Activated T-cell treated with anti-CD3 and anti-CD28 coated beads, Interleukin-2, amount 50 U/mL, for 4 hours (primary cell): Measurements from ENCODE around the gene AGFG1. TPM values are rescaled to one million over a fixed set of nuclear protein-coding genes. Genes with fewer than 3 reads are reported as not detected.

Source experiments
- ATAC-seq, 2 donors: fragments of 200-7000 bp; cut with Tn5 transposase; one replicate each; pipeline ENCODE4 v1.10.0; 2021
- DNase-seq: peaks from one replicate; pipeline ENCODE4 v3.0.0-alpha.2; 2020
- H3K27me3 Mint-ChIP-seq: one replicate; pipeline ENCODE4 v1.8.0; 2021; ENCODE audit warnings: low read depth, mixed read lengths
- H3K36me3 Mint-ChIP-seq: one replicate; pipeline ENCODE4 v1.8.0; 2022; ENCODE audit warnings: mixed read lengths; ENCODE audit not compliant: insufficient read depth
- H3K4me1 Mint-ChIP-seq: one replicate; pipeline ENCODE4 v1.8.0; 2021; ENCODE audit warnings: low read depth, mixed read lengths
- H3K4me3 Mint-ChIP-seq: one replicate; pipeline ENCODE4 v1.8.0; 2021; ENCODE audit warnings: mild to moderate bottlenecking, moderate library complexity, mixed read lengths
- H3K9me3 Mint-ChIP-seq: one replicate; pipeline ENCODE4 v1.8.0; 2021; ENCODE audit warnings: mixed read lengths
- total RNA-seq, 3 donors: library from RNA; stranded (reverse); gene quantifications; one replicate each; pipeline ENCODE4 v1.2.1, GENCODE V29; 2021

The AGFG1 gene
- total RNA-seq, 3 donors from 2014 or later = 200 to 228 (median 213) TPM

DNA sequence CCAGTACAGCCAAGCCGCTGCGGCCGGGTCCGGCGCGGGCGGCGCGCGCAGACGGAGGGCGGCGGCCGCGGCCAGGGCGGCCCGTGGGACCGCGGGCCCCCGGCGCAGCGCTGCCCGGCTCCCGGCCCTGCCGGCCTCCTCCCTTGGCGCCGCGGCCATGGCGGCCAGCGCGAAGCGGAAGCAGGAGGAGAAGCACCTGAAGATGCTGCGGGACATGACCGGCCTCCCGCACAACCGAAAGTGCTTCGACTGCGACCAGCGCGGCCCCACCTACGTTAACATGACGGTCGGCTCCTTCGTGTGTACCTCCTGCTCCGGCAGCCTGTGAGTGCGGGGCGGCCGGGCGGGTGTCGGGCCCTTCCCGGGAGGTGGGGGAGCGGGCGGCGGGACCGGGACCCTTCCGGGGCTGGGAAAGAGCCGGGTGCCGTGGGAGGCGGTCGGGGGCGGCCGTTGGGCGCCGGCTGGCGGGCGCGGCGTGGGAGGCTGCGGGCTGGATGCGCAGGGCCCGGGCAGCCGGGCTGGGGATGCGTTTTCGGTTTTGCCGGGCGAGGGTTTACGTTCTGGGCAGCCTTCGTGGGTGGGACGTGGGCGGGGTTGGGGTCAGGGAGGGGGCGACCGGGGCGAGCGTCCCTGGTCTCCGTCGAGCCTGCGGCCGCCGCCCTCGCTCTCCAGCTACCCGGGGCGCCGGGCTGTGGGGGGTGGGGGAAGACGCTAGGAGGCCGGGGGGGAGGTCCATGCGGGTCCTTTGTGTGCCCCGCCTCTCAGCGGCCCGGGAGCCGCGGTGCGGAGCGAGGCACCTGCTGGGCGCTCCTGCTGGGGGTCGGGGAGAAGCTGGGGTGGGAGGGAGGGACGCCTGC, 537 bp downstream of the AGFG1 start:
- peaks cover 42% of the 10 kb centered on the region for H3K4me1 Mint-ChIP-seq
- peaks cover 4% of the 10 kb centered on the region for H3K36me3 Mint-ChIP-seq

DNA sequence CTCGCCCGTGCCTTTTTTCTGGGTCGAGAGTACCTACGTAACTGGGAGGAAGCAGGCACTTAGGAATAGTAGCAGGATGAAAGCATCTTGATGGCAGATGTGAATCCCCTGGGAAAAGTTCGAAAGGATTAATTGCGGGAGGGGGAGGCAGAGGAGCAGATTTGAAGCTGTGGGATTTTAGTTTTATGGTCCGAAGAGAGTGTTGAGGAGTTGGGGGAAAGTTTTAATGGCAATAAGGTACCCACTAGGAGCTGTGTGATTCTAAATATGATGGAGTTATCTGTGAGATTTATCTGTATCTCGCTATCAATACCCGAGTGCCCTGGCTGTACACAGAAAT, 1.1 kb downstream of the AGFG1 start:
- no peaks in the 10 kb centered on the region for H3K9me3 Mint-ChIP-seq
- no peaks in the 10 kb centered on the region for H3K27me3 Mint-ChIP-seq
- H3K4me1 Mint-ChIP-seq = peaks cover 38% of the 10 kb centered on the region

More for the DNA sequence above, 537 bp downstream of the AGFG1 start:
- Mint-ChIP-seq H3K4me3 (peak overlapping the region; percentile 93), H3K9me3 (no peaks in the 10 kb centered on the region), H3K27me3 (no peaks in the 10 kb centered on the region)
- ATAC-seq (peak; percentile 82), DNase-seq (peak; percentile 38)

DNA sequence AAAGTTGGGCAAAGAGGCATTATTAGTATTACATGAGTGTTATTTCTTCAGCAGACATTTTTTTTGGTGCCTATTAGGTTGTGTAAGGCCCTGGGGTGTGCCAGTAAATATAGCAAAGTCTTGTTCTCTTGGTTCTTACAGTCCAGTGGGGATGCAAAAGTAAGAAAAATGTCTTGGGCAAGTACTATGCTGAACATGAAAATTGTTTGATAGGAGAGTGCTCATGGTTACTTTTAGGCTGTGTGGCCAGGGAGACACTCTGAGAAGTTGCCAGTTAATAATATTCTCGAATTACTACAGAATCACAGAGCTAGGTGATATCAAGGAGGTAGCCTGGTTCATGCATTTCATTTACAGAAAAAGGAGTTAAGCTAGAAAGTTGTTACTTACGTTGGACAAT, 1.9 kb downstream of the AGFG1 start:
- Mint-ChIP-seq H3K27me3 (no peaks in the 10 kb centered on the region), H3K9me3 (no peaks in the 10 kb centered on the region), H3K4me1 (peaks cover 43% of the 10 kb centered on the region), H3K36me3 (peaks cover 6% of the 10 kb centered on the region), H3K4me3 (peak overlapping the region; percentile 93)
- ATAC-seq (no peak), DNase-seq (no peak)

More for the DNA sequence above, 1.1 kb downstream of the AGFG1 start:
- peak overlapping the region; percentile 93 for H3K4me3 Mint-ChIP-seq
- no peak for ATAC-seq
- peaks cover 4% of the 10 kb centered on the region for H3K36me3 Mint-ChIP-seq
- DNase-seq = no peak

DNA sequence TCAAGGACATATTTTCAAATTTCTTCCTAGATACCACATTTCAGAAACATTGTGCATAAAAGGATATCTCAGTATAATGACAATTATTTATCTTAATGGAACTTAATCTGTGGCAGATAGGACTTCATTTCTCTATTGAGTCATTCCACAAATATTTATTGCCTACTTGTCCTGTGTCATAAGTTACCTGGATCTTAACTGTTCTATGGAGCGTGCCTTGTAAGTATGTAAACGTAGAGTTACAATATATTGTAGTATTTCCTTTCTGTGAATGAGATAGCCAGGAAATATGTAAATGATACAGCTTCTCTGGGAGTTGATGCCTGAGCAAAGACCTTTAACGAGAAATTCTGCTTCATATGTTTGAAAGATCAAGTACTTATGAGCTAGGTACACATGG, 2.5 kb downstream of the AGFG1 start:
- Mint-ChIP-seq H3K4me3 (peak overlapping the region; percentile 93), H3K36me3 (peaks cover 6% of the 10 kb centered on the region), H3K4me1 (peaks cover 47% of the 10 kb centered on the region), H3K9me3 (no peaks in the 10 kb centered on the region), H3K27me3 (no peaks in the 10 kb centered on the region)
- no peak for ATAC-seq
- DNase-seq = no peak

DNA sequence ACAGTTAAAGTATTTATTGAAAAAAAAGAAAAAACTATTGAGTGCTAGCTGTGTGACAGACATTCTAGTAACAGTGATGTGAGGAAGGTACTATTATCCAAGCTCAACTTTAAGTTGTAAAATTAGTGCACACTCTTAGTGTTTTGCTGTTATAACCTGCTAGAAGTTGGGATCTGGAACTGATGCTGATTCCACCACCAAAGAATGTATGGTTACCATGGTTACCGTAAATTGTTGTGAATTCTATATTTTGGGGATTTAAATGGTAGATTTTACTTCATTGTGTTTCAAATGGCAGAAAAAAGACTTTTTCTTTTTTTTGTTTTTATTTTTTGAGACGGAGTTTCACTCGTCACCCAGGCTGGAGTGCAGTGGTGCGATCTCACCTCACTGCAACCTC, 5.3 kb downstream of the AGFG1 start:
- Mint-ChIP-seq H3K4me1 (peaks cover 68% of the 10 kb centered on the region), H3K4me3 (no peak overlapping the region), H3K36me3 (peaks cover 9% of the 10 kb centered on the region), H3K27me3 (no peaks in the 10 kb centered on the region), H3K9me3 (no peaks in the 10 kb centered on the region)
- no peak for DNase-seq
- ATAC-seq = no peak

DNA sequence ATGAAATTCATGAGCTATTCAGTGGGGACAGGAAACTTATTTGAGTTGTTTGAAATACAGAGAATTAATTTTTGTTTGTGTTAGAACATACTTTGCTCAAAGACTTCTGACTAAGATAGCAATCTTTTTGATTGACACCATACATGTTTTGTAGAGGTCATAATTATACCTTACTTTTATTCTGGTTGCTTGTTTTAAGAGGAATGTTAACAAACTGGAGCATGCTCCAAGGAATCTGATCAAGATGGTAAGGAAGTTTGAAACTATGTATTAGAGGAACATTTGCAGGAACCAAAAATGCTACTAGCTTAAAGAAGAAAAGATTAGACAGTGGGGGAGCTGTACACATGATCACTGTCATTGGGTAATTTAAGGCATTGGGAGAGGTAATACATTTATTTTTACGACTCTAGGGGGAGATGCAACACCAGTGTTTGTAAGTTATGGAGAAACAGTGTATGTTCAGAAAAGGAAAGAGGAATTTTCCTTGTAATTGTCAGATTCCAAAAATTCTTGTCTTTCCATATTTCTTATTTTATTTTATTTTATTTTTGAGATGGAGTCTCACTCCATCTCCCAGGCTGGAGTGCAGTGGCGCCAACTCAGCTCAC, 8.0 kb downstream of the AGFG1 start:
- H3K4me1 Mint-ChIP-seq = peaks cover 72% of the 10 kb centered on the region
- no peak for ATAC-seq

DNA sequence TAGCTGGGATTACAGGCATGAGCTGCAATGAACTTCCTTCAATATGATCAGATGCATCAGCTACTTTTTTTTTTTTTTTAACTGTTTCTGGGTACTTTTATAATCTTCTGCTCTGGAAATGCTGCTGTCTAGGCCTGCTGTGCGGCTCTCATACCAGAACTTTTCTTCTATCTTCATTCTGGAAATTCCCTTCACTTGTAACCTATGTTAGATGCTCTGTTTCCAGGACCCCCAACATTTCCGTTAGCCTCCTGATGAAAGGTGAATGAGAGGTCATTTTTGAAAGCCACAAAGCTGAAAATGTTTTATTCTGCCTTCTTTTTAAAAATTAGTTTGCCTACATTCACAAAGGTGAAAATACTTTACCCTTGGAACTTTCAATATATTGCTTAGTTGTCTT, 8.6 kb downstream of the AGFG1 start:
- peaks cover 70% of the 10 kb centered on the region for H3K4me1 Mint-ChIP-seq
- no peaks in the 10 kb centered on the region for H3K27me3 Mint-ChIP-seq
- peaks cover under 1% of the 10 kb centered on the region for H3K9me3 Mint-ChIP-seq
- peak overlapping the region; percentile 24 for H3K4me3 Mint-ChIP-seq
- peaks cover 9% of the 10 kb centered on the region for H3K36me3 Mint-ChIP-seq
- no peak for DNase-seq
- ATAC-seq = peak; percentile 51 to 67

More for the DNA sequence above, 8.0 kb downstream of the AGFG1 start:
- DNase-seq = no peak
- peaks cover 7% of the 10 kb centered on the region for H3K36me3 Mint-ChIP-seq
- H3K4me3 Mint-ChIP-seq = peak overlapping the region; percentile 25
- no peaks in the 10 kb centered on the region for H3K9me3 Mint-ChIP-seq
- H3K27me3 Mint-ChIP-seq = no peaks in the 10 kb centered on the region

DNA sequence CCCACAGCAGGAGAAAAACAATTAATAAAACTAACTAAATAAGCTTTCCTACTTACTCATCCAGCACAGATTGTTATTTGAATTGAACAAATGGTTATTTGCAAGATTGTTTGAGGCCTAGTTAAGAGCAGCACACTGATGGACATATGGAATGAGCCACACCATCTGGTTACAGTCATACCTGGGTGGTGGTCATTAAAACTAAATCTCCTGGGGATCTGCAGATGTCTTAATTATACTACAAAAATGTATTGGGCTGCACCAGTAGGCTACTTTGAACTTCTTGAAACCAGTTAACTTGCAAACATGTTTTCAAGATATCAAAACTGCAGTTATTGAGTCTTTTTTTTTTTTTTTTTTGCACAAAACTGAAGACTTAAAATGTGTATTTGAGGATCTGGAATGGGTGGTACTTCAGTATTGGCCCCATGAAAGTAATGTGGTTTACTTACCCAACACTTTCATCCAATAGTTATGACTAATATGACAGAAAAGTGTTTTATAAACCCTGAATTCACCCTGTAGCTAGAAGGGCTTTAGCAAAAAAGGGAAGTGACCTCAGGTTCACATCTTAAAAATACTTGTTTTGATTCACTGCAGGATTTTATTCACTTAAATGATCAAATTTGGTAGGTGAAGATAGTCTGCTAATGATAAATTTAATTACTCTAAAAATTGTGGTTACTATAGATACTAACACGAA, 10.8 kb downstream of the AGFG1 start:
- DNase-seq = no peak
- H3K36me3 Mint-ChIP-seq = peaks cover 13% of the 10 kb centered on the region
- H3K4me1 Mint-ChIP-seq = peaks cover 72% of the 10 kb centered on the region
- peaks cover 6% of the 10 kb centered on the region for H3K9me3 Mint-ChIP-seq
- no peaks in the 10 kb centered on the region for H3K27me3 Mint-ChIP-seq
- peak; percentile 60 to 76 for ATAC-seq
- H3K4me3 Mint-ChIP-seq = no peak overlapping the region

DNA sequence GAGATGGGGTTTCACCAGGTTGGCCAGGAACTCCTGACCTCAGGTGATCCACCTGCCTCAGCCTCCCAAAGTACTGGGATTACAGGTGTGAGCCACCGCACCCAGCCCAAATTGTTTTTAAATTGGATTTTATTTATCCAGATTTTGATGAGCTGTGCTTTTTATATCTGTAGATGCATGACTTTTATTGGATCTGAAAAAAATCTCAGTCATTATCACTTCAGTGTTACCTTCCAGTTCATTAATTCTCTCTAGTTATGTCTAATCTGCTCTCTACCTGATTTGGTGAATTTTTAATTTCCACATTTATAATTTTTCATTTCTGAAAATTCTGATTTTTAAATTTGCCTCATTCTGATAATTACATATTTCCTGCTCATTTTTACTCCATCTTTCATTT, 13.5 kb downstream of the AGFG1 start:
- no peak for ATAC-seq
- peaks cover 6% of the 10 kb centered on the region for H3K9me3 Mint-ChIP-seq
- DNase-seq = no peak
- peaks cover 11% of the 10 kb centered on the region for H3K36me3 Mint-ChIP-seq
- H3K4me1 Mint-ChIP-seq = peaks cover 64% of the 10 kb centered on the region
- no peak overlapping the region for H3K4me3 Mint-ChIP-seq
- H3K27me3 Mint-ChIP-seq = no peaks in the 10 kb centered on the region

DNA sequence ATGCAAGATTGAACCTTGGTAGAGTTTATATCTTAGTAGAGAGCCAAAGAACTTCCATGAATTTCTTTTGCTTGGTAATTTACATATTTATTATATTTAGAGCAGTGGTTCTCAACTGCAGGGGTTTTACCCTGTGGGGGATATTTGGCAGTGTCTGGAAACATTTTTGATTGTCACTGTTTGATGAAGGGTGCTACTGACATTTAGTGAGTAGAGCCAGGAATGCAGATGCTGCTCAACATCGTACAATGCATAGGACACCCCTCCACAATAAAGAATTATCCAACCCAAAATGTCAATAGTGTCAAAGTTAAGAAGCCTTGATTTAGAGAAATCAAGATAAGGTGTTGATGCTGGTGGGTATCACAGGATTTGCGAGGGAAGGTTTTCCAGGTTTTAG, 14.7 kb downstream of the AGFG1 start:
- Mint-ChIP-seq H3K27me3 (no peaks in the 10 kb centered on the region), H3K4me3 (no peak overlapping the region), H3K36me3 (peaks cover 9% of the 10 kb centered on the region), H3K4me1 (peaks cover 57% of the 10 kb centered on the region), H3K9me3 (peaks cover 6% of the 10 kb centered on the region)
- DNase-seq (no peak), ATAC-seq (no peak)

DNA sequence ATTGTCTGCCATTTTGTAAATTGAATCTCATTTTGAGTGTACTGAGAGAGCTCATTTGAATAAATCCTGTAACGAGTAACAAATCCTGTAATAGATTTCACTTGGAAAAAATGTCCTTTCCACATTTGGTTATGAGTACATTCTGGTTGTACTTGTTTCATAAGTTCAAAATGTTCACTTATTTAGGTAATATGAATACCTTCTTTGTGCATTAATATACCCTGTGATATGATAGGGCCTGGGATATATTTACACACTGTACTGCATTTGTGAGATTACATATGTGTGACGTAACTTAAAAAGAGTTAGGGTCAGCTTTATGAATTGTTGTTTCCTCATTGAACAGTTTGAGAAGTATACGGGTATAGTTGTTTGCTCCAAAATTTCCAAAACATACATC, 16.1 kb downstream of the AGFG1 start:
- Mint-ChIP-seq H3K4me3 (no peak overlapping the region), H3K27me3 (no peaks in the 10 kb centered on the region), H3K9me3 (peaks cover 6% of the 10 kb centered on the region), H3K36me3 (peaks cover 12% of the 10 kb centered on the region), H3K4me1 (peaks cover 49% of the 10 kb centered on the region)
- DNase-seq = no peak
- peak in 1 of 2 donors; percentile 40 for ATAC-seq

DNA sequence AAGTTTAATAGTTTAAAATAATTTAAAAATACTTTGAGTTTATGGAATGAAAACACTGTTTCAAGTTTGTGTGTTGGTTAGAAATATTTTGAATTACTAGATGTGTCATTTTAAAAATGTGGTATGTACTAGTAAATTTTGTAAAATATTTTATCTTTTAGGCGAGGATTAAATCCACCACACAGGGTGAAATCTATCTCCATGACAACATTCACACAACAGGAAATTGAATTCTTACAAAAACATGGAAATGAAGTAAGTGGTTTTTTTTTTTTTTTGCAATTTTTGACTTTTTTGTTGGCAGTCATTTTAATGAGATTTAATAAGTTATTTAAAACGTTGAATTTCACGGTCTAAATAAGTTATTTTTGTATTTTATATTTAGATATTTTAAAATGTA, 19.4 kb downstream of the AGFG1 start:
- no peak for DNase-seq
- H3K4me3 Mint-ChIP-seq = no peak overlapping the region
- H3K27me3 Mint-ChIP-seq = no peaks in the 10 kb centered on the region
- peaks cover 13% of the 10 kb centered on the region for H3K36me3 Mint-ChIP-seq
- H3K4me1 Mint-ChIP-seq = peaks cover 41% of the 10 kb centered on the region
- no peaks in the 10 kb centered on the region for H3K9me3 Mint-ChIP-seq
- no peak for ATAC-seq

DNA sequence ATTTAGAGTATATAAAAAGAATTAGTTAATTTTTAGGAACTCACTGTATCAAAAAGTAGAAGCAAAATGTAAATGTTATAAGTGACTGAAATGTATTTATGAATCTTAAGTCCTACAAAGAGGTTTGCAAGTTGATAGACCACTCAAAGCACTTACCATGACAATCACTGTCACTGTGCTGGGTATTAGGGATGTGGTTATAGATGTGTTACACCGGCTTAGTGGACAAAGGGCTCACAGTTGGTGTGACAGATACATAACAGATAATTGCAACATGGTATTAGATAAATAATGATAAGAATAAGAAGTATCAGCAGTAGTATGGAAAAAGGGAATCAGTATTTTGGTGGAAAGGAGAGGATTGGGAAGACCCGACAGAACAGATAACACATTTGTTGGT, 21.6 kb downstream of the AGFG1 start:
- Mint-ChIP-seq H3K4me1 (peaks cover 36% of the 10 kb centered on the region), H3K36me3 (peaks cover 18% of the 10 kb centered on the region), H3K9me3 (no peaks in the 10 kb centered on the region), H3K4me3 (no peak overlapping the region), H3K27me3 (no peaks in the 10 kb centered on the region)
- DNase-seq (no peak), ATAC-seq (no peak)

DNA sequence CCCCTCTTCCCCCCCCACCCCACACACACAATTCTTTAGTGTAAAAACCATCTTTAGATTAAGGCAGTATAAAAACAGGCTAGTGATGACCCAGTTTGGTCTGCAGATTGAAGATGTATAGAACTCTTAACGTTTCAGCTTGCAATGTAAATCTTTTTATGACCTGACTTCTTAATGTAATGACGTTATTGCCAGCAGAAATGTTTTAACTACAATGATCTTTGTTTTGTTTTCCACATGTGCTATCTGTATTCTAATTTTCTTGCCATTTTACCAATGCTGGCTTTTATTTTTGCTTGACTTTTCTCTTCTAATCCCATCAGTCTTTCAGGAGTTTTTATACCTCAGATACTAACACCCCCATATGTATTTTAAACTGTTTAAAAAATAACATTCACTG, 25.2 kb downstream of the AGFG1 start:
- ATAC-seq (no peak), DNase-seq (no peak)
- Mint-ChIP-seq H3K36me3 (peaks cover 17% of the 10 kb centered on the region), H3K9me3 (no peaks in the 10 kb centered on the region), H3K4me3 (no peak overlapping the region), H3K4me1 (peaks cover 40% of the 10 kb centered on the region), H3K27me3 (no peaks in the 10 kb centered on the region)
